Endothelial cell of umbilical vein (primary cell): ENCODE results near the gene STIM1. TPM values are rescaled to one million over a fixed set of nuclear protein-coding genes. Genes with fewer than 3 reads are reported as not detected.

ENCODE experiments used
- BruUV-seq: library from RNA; stranded (reverse); fragments of 400-500 nt; replicated peaks from 2 replicates; lab custom pipeline; 2021; lab: Mats Ljungman, UMichigan
- CTCF ChIA-PET: fragments of 300-600, 350-600 bp; sonication (Branson Sonifier 250); formaldehyde crosslinking; loops from one replicate; lab custom pipeline; 2021; ENCODE audit warnings: antibody characterized with exemption, inconsistent platforms; lab: Charles Lee
- POLR2A ChIA-PET: fragments of 300-600, 350-600 bp; sonication (Branson Sonifier 250); formaldehyde crosslinking; loops from one replicate; lab custom pipeline; 2021; ENCODE audit warnings: antibody characterized with exemption, inconsistent platforms; lab: Charles Lee
- DNase-seq: peaks from one replicate; pipeline ENCODE4 v3.0.0-alpha.2; 2011; ENCODE audit warnings: low read depth, low spot score
- FAIRE-seq: peaks from 2 replicates; lab custom pipeline; 2011; peaks lifted over from hg19 to GRCh38; lab: Jason Lieb, UNC
- H2AFZ ChIP-seq: 2 replicates; pipeline ENCODE4 v1.6.0; 2012; ENCODE audit warnings: low read depth, low read length, control low read depth, inconsistent platforms
- H3K27ac ChIP-seq: 2 replicates; pipeline ENCODE4 v1.5.1; 2011; ENCODE audit warnings: low read depth, mild to moderate bottlenecking, control low read depth, low read length, moderate library complexity; ENCODE audit not compliant: insufficient read depth
- H3K27me3 ChIP-seq, 2 experiments: 2 replicates each; pipeline versions ENCODE4 v1.6.0 to v1.6.1; 2011; ENCODE audit warnings: low read length in 2 of 2, mixed read lengths in 1 of 2; ENCODE audit not compliant: control insufficient read depth in 2 of 2, insufficient read depth in 2 of 2
- H3K36me3 ChIP-seq, 2 experiments: 2 replicates in 1 of 2; 3 replicates in 1 of 2; pipeline ENCODE4 v1.5.1; 2011; ENCODE audit warnings: low read length in 2 of 2, mild to moderate bottlenecking in 1 of 2, moderate library complexity in 1 of 2; ENCODE audit not compliant: control insufficient read depth in 2 of 2, insufficient read depth in 2 of 2; ENCODE audit errors: extremely low read depth in 1 of 2
- H3K4me1 ChIP-seq: 3 replicates; pipeline ENCODE4 v1.5.1; 2011; ENCODE audit warnings: mild to moderate bottlenecking, low read length; ENCODE audit not compliant: control insufficient read depth, insufficient read depth; ENCODE audit errors: extremely low read depth
- H3K4me2 ChIP-seq: 2 replicates; pipeline ENCODE4 v1.6.1; 2011; ENCODE audit warnings: low read length, control low read depth, mixed read lengths; ENCODE audit not compliant: insufficient read depth
- H3K4me3 ChIP-seq, 3 experiments: fragments of 200-600 bp in 1 of 3; sonication (generic), shearing (Covaris generic) in 1 of 3; replicated peaks in 1 of 3; 2 replicates each; pipeline ENCODE4 v1.5.1; 2011 to 2016; ENCODE audit warnings: control low read depth in 3 of 3, low read length in 3 of 3, mild to moderate bottlenecking in 2 of 3, inconsistent platforms in 1 of 3, low read depth in 1 of 3, moderate library complexity in 1 of 3; ENCODE audit not compliant: insufficient read depth in 1 of 3
- H3K79me2 ChIP-seq: 2 replicates; pipeline ENCODE4 v1.6.0; 2012; ENCODE audit warnings: low read length, inconsistent platforms; ENCODE audit not compliant: control insufficient read depth, insufficient read depth
- H3K9ac ChIP-seq: replicated peaks from 2 replicates; pipeline ENCODE3; 2011; ENCODE audit warnings: low read length, control low read depth; ENCODE audit not compliant: insufficient read depth; ENCODE audit errors: extremely low read depth
- H3K9me1 ChIP-seq: replicated peaks from 3 replicates; pipeline ENCODE4 v1.6.0; 2011; ENCODE audit warnings: mild to moderate bottlenecking, low read length; ENCODE audit not compliant: control insufficient read depth, insufficient read depth; ENCODE audit errors: extremely low read depth
- H3K9me3 ChIP-seq: replicated peaks from 2 replicates; pipeline ENCODE4 v1.5.1; 2012; ENCODE audit warnings: low read length, inconsistent platforms; ENCODE audit not compliant: control insufficient read depth, insufficient read depth
- H4K20me1 ChIP-seq: replicated peaks from 2 replicates; pipeline ENCODE3; 2011; ENCODE audit warnings: mild to moderate bottlenecking, low read length; ENCODE audit not compliant: control insufficient read depth, insufficient read depth; ENCODE audit errors: extremely low read depth
- CTCF ChIP-seq, 2 donors: IDR thresholded peaks; 1 replicate in 1 of 2; 2 replicates in 1 of 2; pipeline ENCODE4 v1.5.1; 2011; ENCODE audit warnings: low read length in 2 of 2, mild to moderate bottlenecking in 2 of 2, moderate library complexity in 2 of 2, control low read depth in 1 of 2, inconsistent platforms in 1 of 2, low read depth in 1 of 2; ENCODE audit not compliant: insufficient read depth in 1 of 2; ENCODE audit errors: extremely low read depth in 1 of 2
- EZH2 ChIP-seq: IDR thresholded peaks from 2 replicates; pipeline ENCODE4 v1.6.1; 2012; ENCODE audit warnings: borderline replicate concordance, low read depth, mild to moderate bottlenecking, moderate library complexity, low read length, inconsistent platforms; ENCODE audit not compliant: severe bottlenecking
- FOS ChIP-seq: IDR thresholded peaks from 2 replicates; pipeline ENCODE4 v1.6.1; 2011; ENCODE audit warnings: mild to moderate bottlenecking, low read length, moderate library complexity, borderline replicate concordance; ENCODE audit not compliant: insufficient read depth
- GATA2 ChIP-seq: IDR thresholded peaks from 2 replicates; pipeline ENCODE4 v1.7.0; 2011; ENCODE audit warnings: low read depth, mild to moderate bottlenecking, moderate library complexity, mixed read lengths, low read length; ENCODE audit not compliant: insufficient read length, insufficient read depth
- JUN ChIP-seq: IDR thresholded peaks from 2 replicates; pipeline ENCODE4 v1.6.1; 2011; ENCODE audit warnings: borderline replicate concordance, low read depth; ENCODE audit not compliant: insufficient read length, insufficient read depth
- MYC ChIP-seq: IDR thresholded peaks from one replicate; pipeline ENCODE4 v1.6.1; 2011; ENCODE audit warnings: mild to moderate bottlenecking, low read depth, low read length
- POLR2A ChIP-seq: IDR thresholded peaks from 2 replicates; pipeline ENCODE4 v1.6.1; 2012; ENCODE audit warnings: low read depth, mild to moderate bottlenecking, control low read depth, low read length
- POLR2AphosphoS5 ChIP-seq: IDR thresholded peaks from 2 replicates; pipeline ENCODE4 v1.6.1; 2012; ENCODE audit warnings: low read depth, mild to moderate bottlenecking, control low read depth, low read length, moderate library complexity; ENCODE audit not compliant: insufficient read depth
- dilution Hi-C: fragments of 300-500 bp; cut with MboI; formaldehyde crosslinking; loops from one replicate; pipeline ENCODE4 v1.15.0; 2019; ENCODE audit warnings: low sequenced_read_pairs; ENCODE audit not compliant: extremely low pct_ligation_motif_present
- intact Hi-C: fragments of 100-400 bp; cut with micrococcal nuclease; formaldehyde crosslinking; loops from one replicate; pipeline ENCODE4 v1.10.0; 2022
- polyA plus RNA-seq, 4 experiments: library from polyadenylated mRNA; depleted of rRNA in 3 of 4; stranded (reverse) in 3 of 4; unstranded in 1 of 4; fragments of >200 nt; gene quantifications; 2 replicates each; pipeline versions ENCODE4 v1.2.1 to v1.2.3, GENCODE V29; 2011 to 2012; ENCODE audit warnings: missing spikeins in 1 of 4
- total RNA-seq: library from RNA; stranded (reverse); gene quantifications from 2 replicates; pipeline ENCODE4 v1.2.3, GENCODE V29; 2021
- TF ChIP-seq, protein P1 (sequence below): IDR thresholded peaks from 2 replicates; pipeline ENCODE4 v1.6.1; 2011; ENCODE audit not compliant: insufficient read depth, insufficient read length

Gene STIM1
- total and polyA plus RNA-seq, 2 donors (not counting 3 experiments of a cell fraction or from before 2014, with no cell fraction given): 32.7 to 33.4 TPM

- H3K4me1 ChIP-seq: no peaks in the 10 kb centered on the region
- no peaks in the 10 kb centered on the region for H3K79me2 ChIP-seq
- FAIRE-seq: no peak
- H3K9me3 ChIP-seq: no peaks in the 10 kb centered on the region
- no peaks in the 10 kb centered on the region for H3K27me3 ChIP-seq
- no peak overlapping the region for H2AFZ ChIP-seq
- DNase-seq: no peak
- no peak overlapping the region for H3K4me2 ChIP-seq
- POLR2A ChIA-PET: no interaction called here
- dilution Hi-C loops: no loop called here
- no peak for TF ChIP-seq FOS
- TF ChIP-seq POLR2A: no peak
- TF ChIP-seq MYC: no peak
- TF ChIP-seq CTCF (IDR thresholded peaks at IDR 0.05; ENCODE audit: extremely low read depth in 1 of 2, insufficient read depth in 1 of 2, low read depth in 1 of 2, low read length in 2 of 2): no peak
- TF ChIP-seq EZH2: no peak
- no peak for TF ChIP-seq POLR2AphosphoS5
- no peak for TF ChIP-seq GATA2
- no peak for TF ChIP-seq JUN
- TF ChIP-seq, protein P1, sequence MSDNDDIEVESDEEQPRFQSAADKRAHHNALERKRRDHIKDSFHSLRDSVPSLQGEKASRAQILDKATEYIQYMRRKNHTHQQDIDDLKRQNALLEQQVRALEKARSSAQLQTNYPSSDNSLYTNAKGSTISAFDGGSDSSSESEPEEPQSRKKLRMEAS: no peak
- CTCF ChIA-PET: interaction anchor here (1.4 to 4.1 kb wide), 7 partner anchors 12 to 147 kb away, joined by 3 to 31 read pairs (median 6); partner anchors contain the start of gene STIM1
- no peak overlapping the region for H3K27ac ChIP-seq
- intact Hi-C loops: no loop called here
- H3K36me3 ChIP-seq: no peaks in the 10 kb centered on the region
- no peak overlapping the region for H3K4me3 ChIP-seq
- BruUV-seq: no TSS peak
- H3K9ac ChIP-seq: no peak overlapping the region
- H3K9me1 ChIP-seq: no peaks in the 10 kb centered on the region
- H4K20me1 ChIP-seq: peaks cover 2% of the 10 kb centered on the region
Measured at GRCh38 chr11:3925513-3925912, 70.0 kb downstream of the STIM1 start.
